ENCODE data around the gene SLCO4A1.

SLCO4A1 gene

GRCh38 chr20:62617711-62618483 lies 24.4 kb upstream of the SLCO4A1 start:
- TF ChIP-seq CTCF (IDR thresholded peaks at IDR 0.05; ENCODE audit: low read depth, low read length): no peak
- H3K4me3 ChIP-seq (replicated peaks in 1 of 2; ENCODE audit: low read depth in 2 of 2, low read length in 2 of 2): no peak overlapping the region
- DNase-seq (ENCODE audit: low read depth in 2 of 2): no peak

- no peak for TF ChIP-seq CTCF (IDR thresholded peaks at IDR 0.05; ENCODE audit: low read depth, low read length)
- no peak for DNase-seq (ENCODE audit: low read depth in 2 of 2)
- no peak overlapping the region for H3K4me3 ChIP-seq (replicated peaks in 1 of 2; ENCODE audit: low read depth in 2 of 2, low read length in 2 of 2)
Measured at GRCh38 chr20:62618611-62619529, 23.4 kb upstream of the SLCO4A1 start.

- DNase-seq (ENCODE audit: low read depth in 2 of 2): no peak
- TF ChIP-seq CTCF (IDR thresholded peaks at IDR 0.05; ENCODE audit: low read depth, low read length): no peak
- H3K4me3 ChIP-seq (replicated peaks in 1 of 2; ENCODE audit: low read depth in 2 of 2, low read length in 2 of 2): no peak overlapping the region
Measured at GRCh38 chr20:62620625-62621024, 21.7 kb upstream of the SLCO4A1 start.

- H3K4me3 ChIP-seq (replicated peaks in 1 of 2; ENCODE audit: low read depth in 2 of 2, low read length in 2 of 2): no peak overlapping the region
- DNase-seq (ENCODE audit: low read depth in 2 of 2): no peak
- no peak for TF ChIP-seq CTCF (IDR thresholded peaks at IDR 0.05; ENCODE audit: low read depth, low read length)
Measured at GRCh38 chr20:62621251-62622110, 20.8 kb upstream of the SLCO4A1 start.

- no peak for TF ChIP-seq CTCF (IDR thresholded peaks at IDR 0.05; ENCODE audit: low read depth, low read length)
Measured at GRCh38 chr20:62622178-62622876, 20.0 kb upstream of the SLCO4A1 start.

More at GRCh38 chr20:62622178-62622876, 20.0 kb upstream of the SLCO4A1 start:
- no peak overlapping the region for H3K4me3 ChIP-seq (replicated peaks in 1 of 2; ENCODE audit: low read depth in 2 of 2, low read length in 2 of 2)
- no peak for DNase-seq (ENCODE audit: low read depth in 2 of 2)

Data from cardiac fibroblast (primary cell).